Spleen (tissue), 7 donors: ENCODE results near the gene ANTXR2.

ENCODE experiments used
- CTCF ChIP-seq, 11 experiments: fragments of 200-600 bp in 7 of 11; fragments of 450-650 bp in 4 of 11; sonication (generic) in 4 of 11; IDR thresholded peaks in 8 of 11; conservative IDR thresholded peaks in 3 of 11; 1 replicate in 7 of 11; 2 replicates in 4 of 11; pipeline versions ENCODE4 v1.4.0 to v1.8.0; 2016 to 2021; ENCODE audit warnings: antibody characterized with exemption in 11 of 11, inconsistent platforms in 4 of 11, mild to moderate bottlenecking in 1 of 11
- POLR2A ChIP-seq, 3 donors: fragments of 450-650 bp; IDR thresholded peaks; one replicate each; pipeline ENCODE4 v1.5.1; 2017; ENCODE audit warnings: antibody characterized with exemption in 3 of 3, mild to moderate bottlenecking in 1 of 3
- POLR2AphosphoS5 ChIP-seq, 3 donors: sonication (generic); formaldehyde crosslinking; IDR thresholded peaks; one replicate each; pipeline ENCODE4 v1.5.1; 2017; ENCODE audit warnings: antibody characterized with exemption in 3 of 3
- donor health status: DM: no; HTN: no; CAD: no; lungs with moderate emphysema.
- donor health status: DM: no; HTN: no; CAD: no.
- donor health status: DM: no; HTN: no; CAD: no.

GRCh38 chr4:80014531-80014930 is 58.5 kb downstream of the ANTXR2 start:
- TF ChIP-seq CTCF (IDR thresholded peaks at IDR 0.05 in 8 of 11, conservative IDR thresholded peaks at IDR 0.05 in 3 of 11): no peak
- TF ChIP-seq POLR2A (IDR thresholded peaks at IDR 0.05): no peak
- no peak for TF ChIP-seq POLR2AphosphoS5 (IDR thresholded peaks at IDR 0.05)
